Heart right ventricle (tissue), 16 donors: ENCODE results near the gene COG5. TPM values are rescaled to one million over a fixed set of nuclear protein-coding genes. Genes with fewer than 3 reads are reported as not detected.

Source experiments
- ATAC-seq, 8 donors: fragments of 200-7000 bp; cut with Tn5 transposase; one replicate each; pipeline ENCODE4 v1.9.1; 2020; ENCODE audit warnings: mild to moderate bottlenecking in 8 of 8, moderate library complexity in 8 of 8, moderate number of reproducible peaks in 1 of 8
- DNase-seq, 2 donors: peaks; one replicate each; pipeline ENCODE4 v3.0.0-alpha.2; 2020
- H3K27ac ChIP-seq, 10 donors: fragments of 200-600 bp; sonication (generic) in 2 of 10; one replicate each; pipeline versions ENCODE4 v1.5.0 to v1.8.0; 2020 to 2022; ENCODE audit warnings: mild to moderate bottlenecking in 3 of 10
- H3K27me3 ChIP-seq, 7 donors: fragments of 200-600 bp; one replicate each; pipeline ENCODE4 v1.8.0; 2021 to 2022; ENCODE audit warnings: mild to moderate bottlenecking in 2 of 7
- H3K36me3 ChIP-seq, 9 donors: fragments of 200-600 bp; sonication (generic) in 1 of 9; one replicate each; pipeline versions ENCODE4 v1.5.0 to v1.8.0; 2020 to 2022; ENCODE audit warnings: mild to moderate bottlenecking in 2 of 9
- H3K4me1 ChIP-seq, 9 donors: fragments of 200-600 bp; sonication (generic) in 1 of 9; one replicate each; pipeline versions ENCODE4 v1.5.0 to v1.8.0; 2020 to 2022; ENCODE audit warnings: mild to moderate bottlenecking in 4 of 9
- H3K4me3 ChIP-seq, 10 donors: fragments of 200-600 bp; sonication (generic) in 2 of 10; one replicate each; pipeline versions ENCODE4 v1.5.0 to v1.8.0; 2020 to 2022; ENCODE audit warnings: mild to moderate bottlenecking in 7 of 10, moderate library complexity in 2 of 10
- H3K9me3 ChIP-seq, 11 donors: fragments of 200-600 bp in 10 of 11; sonication (generic) in 2 of 11; one replicate each; pipeline versions ENCODE4 v1.5.0 to v1.8.0; 2013 to 2022; ENCODE audit warnings: mild to moderate bottlenecking in 2 of 11, control low read depth in 1 of 11, moderate library complexity in 1 of 11
- WGBS, 2 donors: extraction: QIAGEN DNeasy Blood & Tissue Kit; methylation state at CpG; one replicate each; pipeline ENCODE4 v1.1.7; 2013; ENCODE audit warnings: inconsistent platforms in 1 of 2; 5-methylcytosine and 5-hydroxymethylcytosine counted together
- intact Hi-C, 10 donors: fragments of 100-400 bp; cut with DNase I; formaldehyde crosslinking; loops; one replicate each; pipeline versions ENCODE4 v1.11.1 to v1.14.2; 2022
- polyA plus RNA-seq, 2 donors: library from polyadenylated mRNA; stranded (reverse); fragments of 200-250 nt; gene quantifications; one replicate each; pipeline ENCODE4 v1.2.3, GENCODE V29; 2013
- total RNA-seq, 10 donors: library from RNA; stranded (reverse); fragmentation: NEBNext Ultra II Directional in 3 of 10; extraction: Animal tissue kit (Norgen Biotek cat#: 25700) in 3 of 10; gene quantifications; one replicate each; pipeline versions ENCODE4 v1.2.1 to v1.2.4, GENCODE V29; 2021 to 2023
- TF ChIP-seq, protein P1 (sequence below), 9 donors: fragments of 200-600 bp; sonication (generic) in 2 of 9; IDR thresholded peaks; one replicate each; pipeline versions ENCODE4 v1.5.0 to v1.8.0; 2021 to 2022; ENCODE audit warnings: antibody characterized with exemption in 9 of 9, mild to moderate bottlenecking in 5 of 9, moderate library complexity in 1 of 9
- donor health status: Arrhythmogenic right ventricular cardiomyopathy.
- donor health status: ischemic (EF 13 %, LVEDD 7.1; RV severe dilation, severe dysfunction).
- donor health status: healthy with polysubstance abuse.
- donor health status: DM: no; HTN: yes; CAD: no.
- donor health status: DM: no; HTN: no; CAD: no.
- donor health status: ischemic (EF 25% LVEDD 6.9; RV normal size, moderate dysfunction).
- donor health status: ischemic (EF 25% LVEDD 5.7; RV mildly dilated, moderate dysfunction).
- donor health status: healthy.
- donor health status: DM: yes; HTN: yes; CAD: no.
- donor health status: Ischemic cardiomyopathy.
- donor health status: ischemic (EF 35%, LVEDD 5.7; RV mildly dilated, moderate dysfunction).
- donor health status: nonischemic (EF 11% LVEDD 7.7; RV severe dilation, severe dysfunction).
- donor health status: DM: yes; HTN: yes; CAD: no.
- donor health status: PGD.
- donor health status: ischemic (EF 29% LVEDD 5.4; RV normal size, mild dysfunction).
- donor health status: nonischemic (EF 23%, LVEDD 6.1; RV moderate dilation, normal function).

Gene COG5
- total and polyA plus RNA-seq, 12 donors = 8.4 to 65.8 (median 52.2) TPM

GRCh38 chr7:107482571-107482970 is 81.1 kb downstream of the COG5 start:
- no peaks in the 10 kb centered on the region for H3K27me3 ChIP-seq
- no peak for DNase-seq
- no peak overlapping the region for H3K27ac ChIP-seq
- H3K36me3 ChIP-seq = no peaks in the 10 kb centered on the region
- TF ChIP-seq, protein P1, sequence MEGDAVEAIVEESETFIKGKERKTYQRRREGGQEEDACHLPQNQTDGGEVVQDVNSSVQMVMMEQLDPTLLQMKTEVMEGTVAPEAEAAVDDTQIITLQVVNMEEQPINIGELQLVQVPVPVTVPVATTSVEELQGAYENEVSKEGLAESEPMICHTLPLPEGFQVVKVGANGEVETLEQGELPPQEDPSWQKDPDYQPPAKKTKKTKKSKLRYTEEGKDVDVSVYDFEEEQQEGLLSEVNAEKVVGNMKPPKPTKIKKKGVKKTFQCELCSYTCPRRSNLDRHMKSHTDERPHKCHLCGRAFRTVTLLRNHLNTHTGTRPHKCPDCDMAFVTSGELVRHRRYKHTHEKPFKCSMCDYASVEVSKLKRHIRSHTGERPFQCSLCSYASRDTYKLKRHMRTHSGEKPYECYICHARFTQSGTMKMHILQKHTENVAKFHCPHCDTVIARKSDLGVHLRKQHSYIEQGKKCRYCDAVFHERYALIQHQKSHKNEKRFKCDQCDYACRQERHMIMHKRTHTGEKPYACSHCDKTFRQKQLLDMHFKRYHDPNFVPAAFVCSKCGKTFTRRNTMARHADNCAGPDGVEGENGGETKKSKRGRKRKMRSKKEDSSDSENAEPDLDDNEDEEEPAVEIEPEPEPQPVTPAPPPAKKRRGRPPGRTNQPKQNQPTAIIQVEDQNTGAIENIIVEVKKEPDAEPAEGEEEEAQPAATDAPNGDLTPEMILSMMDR (IDR thresholded peaks at IDR 0.05) = no peak
- ATAC-seq = no peak
- intact Hi-C loops = no loop called here
- no peaks in the 10 kb centered on the region for H3K9me3 ChIP-seq
- WGBS, 2 donors = 99 to 100% methylated on average over 1 of the region's 1 CpG
- peaks cover 0 to 12% (median 0%) of the 10 kb centered on the region in 9 donors for H3K4me1 ChIP-seq
- H3K4me3 ChIP-seq = no peak overlapping the region

DNA sequence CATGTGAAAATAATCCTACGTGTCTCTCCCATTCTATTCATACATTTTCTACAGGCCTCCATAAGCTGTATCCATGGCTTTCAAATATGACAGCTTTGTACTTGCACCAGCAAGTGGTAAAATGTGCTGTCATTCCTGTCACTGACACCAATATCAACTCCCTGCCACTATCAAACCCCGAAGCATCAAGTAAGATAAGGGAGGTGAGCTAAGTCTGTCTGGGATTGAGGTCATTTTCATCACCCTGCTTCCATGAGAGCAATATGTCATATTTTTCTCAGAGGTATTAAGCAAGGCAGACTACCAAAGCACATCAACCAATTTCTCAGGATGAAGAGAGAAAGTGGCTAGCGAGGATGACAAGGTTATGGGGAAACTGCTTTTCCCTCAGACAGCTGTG is 82.8 kb downstream of the COG5 start:
- Histone ChIP-seq H3K27ac (peak overlapping the region; percentile 49 to 86 (median 73)), H3K4me1 (peaks cover 0 to 14% (median 0%) of the 10 kb centered on the region in 9 donors), H3K36me3 (no peaks in the 10 kb centered on the region), H3K27me3 (no peaks in the 10 kb centered on the region), H3K9me3 (no peaks in the 10 kb centered on the region), H3K4me3 (peak overlapping the region in 8 of 10 donors; percentile 14 to 48 (median 34))
- ATAC-seq = peak; percentile 79 to 98 (median 92)
- DNase-seq = peak in 1 of 2 donors; percentile 22
- WGBS, 2 donors = 39 to 67% methylated on average over 3 of the region's 3 CpGs
- TF ChIP-seq, protein P1 (IDR thresholded peaks at IDR 0.05) = no peak
- intact Hi-C loops = no loop called here

DNA sequence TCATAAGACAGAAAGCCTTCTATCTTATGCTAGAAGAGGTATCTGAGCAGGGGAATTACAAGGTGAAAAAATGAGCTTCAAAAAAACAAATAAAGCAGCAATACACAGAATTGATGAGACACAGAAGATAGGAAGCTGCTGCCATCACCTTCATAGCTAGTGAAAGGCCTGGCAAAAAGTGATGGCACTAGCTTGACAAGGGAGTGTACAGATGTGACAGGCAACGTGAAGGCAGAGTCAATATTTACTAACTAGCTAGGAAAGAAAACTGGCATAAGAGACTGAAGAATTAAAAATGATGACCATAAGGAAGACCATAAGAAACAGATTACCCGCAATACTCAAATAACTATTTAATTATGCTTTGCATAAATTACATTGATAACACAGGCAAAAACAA is 84.4 kb downstream of the COG5 start:
- no peaks in the 10 kb centered on the region for H3K27me3 ChIP-seq
- peak overlapping the region in 8 of 10 donors; percentile 18 to 48 (median 34) for H3K4me3 ChIP-seq
- intact Hi-C loops = loop anchor here in 2 of 10 donors (5.0 to 10.0 kb wide), 2 partner anchors 103 to 105 kb away; partner anchors contain the start of gene BCAP29 (in 2 of the 2)

DNA sequence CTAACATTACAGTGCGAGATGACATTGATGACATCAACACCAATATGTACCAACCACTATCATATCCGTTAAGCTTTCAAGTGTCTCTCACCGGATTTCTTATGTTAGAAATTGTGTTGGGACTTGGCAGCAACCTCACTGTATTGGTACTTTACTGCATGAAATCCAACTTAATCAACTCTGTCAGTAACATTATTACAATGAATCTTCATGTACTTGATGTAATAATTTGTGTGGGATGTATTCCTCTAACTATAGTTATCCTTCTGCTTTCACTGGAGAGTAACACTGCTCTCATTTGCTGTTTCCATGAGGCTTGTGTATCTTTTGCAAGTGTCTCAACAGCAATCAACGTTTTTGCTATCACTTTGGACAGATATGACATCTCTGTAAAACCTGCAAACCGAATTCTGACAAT is 89.6 kb downstream of the COG5 start:
- no peaks in the 10 kb centered on the region for H3K9me3 ChIP-seq
- peak in 5 of 8 donors; percentile 44 to 82 (median 65) for ATAC-seq
- no peaks in the 10 kb centered on the region for H3K27me3 ChIP-seq
- H3K4me1 ChIP-seq = peaks cover 0 to 25% (median 0%) of the 10 kb centered on the region in 9 donors
- WGBS, 2 donors = 46 to 64% methylated on average over 5 of the region's 5 CpGs
- H3K27ac ChIP-seq = peak overlapping the region in 9 of 10 donors; percentile 37 to 86 (median 79)
- H3K36me3 ChIP-seq = no peaks in the 10 kb centered on the region
- TF ChIP-seq, protein P1 (IDR thresholded peaks at IDR 0.05) = no peak
- intact Hi-C loops = loop anchor here in 3 of 10 donors (5.0 to 10.0 kb wide), 4 partner anchors 88 to 268 kb away; partner anchors contain the start of genes BCAP29 (in 2 of the 3), CBLL1 (in 1 of the 3), COG5 (in 1 of the 3) and DUS4L (in 1 of the 3)
- no peak for DNase-seq
- peak overlapping the region; percentile 12 to 49 (median 34) for H3K4me3 ChIP-seq

More for the DNA sequence above, 84.4 kb downstream of the COG5 start:
- H3K9me3 ChIP-seq = no peaks in the 10 kb centered on the region
- WGBS, 2 donors = 62 to 71% methylated on average over 2 of the region's 2 CpGs
- ATAC-seq (peak in 5 of 8 donors; percentile 44 to 71 (median 58)), DNase-seq (no peak)
- H3K27ac ChIP-seq = peak overlapping the region in 9 of 10 donors; percentile 39 to 86 (median 79)
- peaks cover 0 to 16% (median 0%) of the 10 kb centered on the region in 9 donors for H3K4me1 ChIP-seq
- TF ChIP-seq, protein P1 (IDR thresholded peaks at IDR 0.05) = no peak
- H3K36me3 ChIP-seq = no peaks in the 10 kb centered on the region
